HG02610 (cell line): Measurements from ENCODE around the gene GALNT10.
"Not testable (repeated sequence)": the region's sequence is repeated elsewhere in the genome, so short reads cannot be mapped to it uniquely, and the experiment has no call there.

ENCODE experiments used
- ATAC-seq: cut with Tn5 transposase; IDR thresholded peaks from one replicate; pipeline ENCODE4 v1.9.1; 2021; ENCODE audit warnings: mild to moderate bottlenecking, moderate library complexity; ENCODE audit not compliant: unreplicated experiment

The GALNT10 gene

DNA sequence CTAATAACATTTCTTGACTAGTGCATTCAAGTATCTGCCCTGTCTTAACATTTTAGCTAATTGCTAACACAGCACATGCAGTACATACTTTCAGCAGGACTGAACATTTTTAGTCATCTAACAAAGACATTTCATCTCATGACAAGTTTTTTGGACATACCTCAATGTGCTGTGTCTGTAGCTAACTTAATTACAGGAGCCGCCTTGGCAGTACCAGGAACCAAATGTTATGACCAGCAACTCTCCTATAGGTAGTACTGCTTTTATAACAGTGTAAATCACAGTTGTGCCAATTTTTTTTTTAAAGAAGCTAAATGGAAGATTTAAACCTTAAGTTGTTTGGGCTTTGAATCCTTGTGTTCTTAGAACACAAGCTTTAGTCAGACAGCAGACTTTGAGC is 155.9 kb downstream of the GALNT10 start:
- no peak for ATAC-seq

GRCh38 chr5:154349626-154350264 is 159.2 kb downstream of the GALNT10 start:
- no peak for ATAC-seq

- peak; percentile 19 for ATAC-seq
These were observed 160.6 kb downstream of the GALNT10 start for GRCh38 chr5:154351141-154351540.

- peak; percentile 89 for ATAC-seq
These were observed 161.0 kb downstream of the GALNT10 start for GRCh38 chr5:154351566-154351965.

GRCh38 chr5:154352960-154353548 is 162.5 kb downstream of the GALNT10 start:
- ATAC-seq = no peak

GRCh38 chr5:154355129-154355611 is 164.6 kb downstream of the GALNT10 start:
- no peak for ATAC-seq

DNA sequence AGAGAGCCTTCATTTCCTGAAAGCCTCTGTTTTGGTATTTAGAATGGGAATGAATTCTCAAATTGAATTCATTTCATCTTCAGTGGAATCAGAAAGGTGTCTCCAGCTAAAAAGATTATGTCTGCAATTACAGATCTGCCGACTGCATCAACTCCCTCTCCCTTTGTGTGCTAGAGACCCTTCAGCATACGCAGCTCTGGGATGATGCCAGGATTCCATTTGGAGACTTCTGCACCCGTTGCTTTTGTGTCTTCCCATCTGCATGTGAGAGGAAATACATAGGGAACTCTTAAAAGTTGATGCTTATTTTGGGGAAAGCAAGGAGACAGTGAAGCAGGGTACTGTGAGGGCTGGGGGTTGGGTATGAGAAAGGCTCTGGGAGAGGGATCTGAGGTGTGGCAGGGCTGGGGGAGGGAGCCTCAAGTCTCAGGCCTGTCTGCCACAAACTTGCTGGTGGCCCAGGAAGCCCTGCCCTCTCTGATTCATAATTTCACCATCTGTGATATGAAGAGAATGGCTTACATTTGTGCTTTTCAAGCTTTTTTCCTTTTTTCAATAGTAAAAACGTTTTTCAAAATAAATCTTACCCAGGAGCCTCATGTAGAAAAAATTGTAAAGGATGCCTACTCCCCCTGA is 165.6 kb downstream of the GALNT10 start:
- ATAC-seq = no peak

DNA sequence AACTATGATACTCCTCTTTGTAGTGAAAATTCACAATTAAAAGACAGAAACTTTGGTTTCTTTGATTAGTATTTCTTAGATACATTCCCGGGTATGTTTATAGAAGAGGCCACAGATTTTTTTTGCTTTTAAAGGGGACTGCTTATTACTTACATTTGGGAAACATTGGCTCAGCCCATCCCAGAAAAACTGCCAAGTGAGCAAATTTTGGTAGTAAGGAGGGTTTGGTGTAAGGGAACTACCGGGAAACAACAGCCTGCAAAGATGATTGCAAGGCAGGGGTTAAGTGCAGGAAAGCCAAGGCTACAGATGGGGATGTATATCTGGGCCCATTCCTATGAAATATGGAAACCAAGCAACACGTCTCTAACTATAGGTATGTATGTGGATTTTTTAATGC is 166.4 kb downstream of the GALNT10 start:
- ATAC-seq = no peak

DNA sequence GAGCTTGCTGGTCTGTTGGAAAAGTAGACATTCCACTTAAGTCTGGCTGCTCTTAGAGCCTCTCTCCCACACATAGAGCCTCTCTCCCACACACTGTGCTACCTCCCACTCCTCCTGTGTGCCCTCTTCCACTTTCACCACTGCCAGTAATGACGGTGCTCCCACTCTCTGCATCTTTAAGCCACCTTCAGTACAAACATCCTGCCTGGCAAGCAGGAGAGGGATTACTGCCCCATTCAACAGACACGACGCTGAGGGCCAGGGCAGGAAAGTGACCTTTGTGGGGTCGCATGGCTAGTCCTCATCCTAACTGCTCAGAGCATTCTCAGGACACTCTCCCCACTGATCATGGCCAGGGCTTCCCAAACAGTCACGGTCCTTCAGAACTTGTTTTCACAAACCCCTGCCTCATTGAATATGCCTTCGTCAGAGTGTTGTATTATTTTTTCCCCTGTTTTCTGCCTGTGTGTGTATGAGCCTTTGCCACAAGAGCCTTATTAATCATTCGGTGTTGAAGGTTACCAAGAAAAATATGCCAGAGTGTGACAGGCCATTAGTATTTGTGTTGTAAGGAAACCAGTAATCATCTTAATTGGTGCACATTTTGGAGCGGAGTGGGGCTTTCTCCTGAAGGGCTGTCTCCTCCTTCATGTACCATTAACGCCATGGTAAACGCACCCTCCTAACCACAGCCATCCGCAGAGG is 168.1 kb downstream of the GALNT10 start:
- ATAC-seq = no peak

DNA sequence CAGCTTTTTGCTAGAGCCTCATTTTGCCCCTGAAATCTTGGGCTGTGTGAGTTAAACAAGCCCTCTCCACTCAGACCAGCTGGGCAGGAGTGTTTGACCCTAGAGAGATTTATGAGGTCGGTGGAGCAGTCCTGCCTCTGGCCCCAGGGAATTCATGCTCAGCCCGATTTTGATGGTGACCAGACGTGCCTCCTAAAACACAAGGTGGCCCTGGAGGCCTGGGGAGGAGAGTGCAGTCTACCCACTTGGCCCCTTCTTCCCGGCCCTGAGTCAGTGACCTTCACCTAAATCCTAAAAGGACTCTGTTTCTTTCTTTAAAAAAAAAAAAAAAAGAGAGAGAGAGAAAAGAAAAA is 168.7 kb downstream of the GALNT10 start:
- no peak for ATAC-seq

DNA sequence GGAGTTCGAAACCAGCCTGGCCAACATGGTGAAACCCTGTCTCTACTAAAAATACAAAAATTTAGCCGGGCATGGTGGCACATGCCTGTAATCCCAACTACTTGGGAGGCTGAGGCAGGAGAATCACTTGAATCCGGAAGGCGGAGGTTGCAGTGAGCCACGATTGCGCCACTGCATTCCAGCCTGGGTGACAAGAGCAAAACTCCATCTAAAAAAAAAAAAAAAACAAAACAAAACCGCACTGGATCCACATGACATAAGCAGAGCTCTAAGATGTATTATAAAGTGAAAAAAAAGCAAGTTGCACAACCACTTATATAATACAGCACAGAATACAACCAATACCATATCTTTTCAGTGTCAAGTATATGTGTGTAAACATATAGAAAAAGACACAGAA is 169.7 kb downstream of the GALNT10 start:
- not testable (repeated sequence) for ATAC-seq

DNA sequence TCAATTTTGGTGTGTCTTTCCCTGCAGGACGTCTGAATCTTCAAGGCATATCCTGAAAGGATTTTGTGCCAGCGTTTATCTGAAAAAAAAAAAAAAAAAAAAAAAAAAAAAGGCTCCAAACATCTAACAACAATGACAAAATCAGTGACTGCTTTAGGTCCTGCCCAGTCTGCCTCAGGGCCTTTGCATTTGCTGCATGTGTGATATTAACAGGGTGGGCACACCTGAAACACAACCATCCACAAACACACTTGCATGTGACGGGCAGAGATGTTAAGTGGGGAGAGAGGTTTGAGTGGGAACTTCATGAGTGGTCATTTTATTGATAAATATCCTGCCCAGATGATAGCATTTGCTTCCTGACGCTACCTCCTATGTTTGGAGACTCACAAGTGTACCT is 172.9 kb downstream of the GALNT10 start:
- ATAC-seq = no peak

GRCh38 chr5:154364771-154365170 is 174.2 kb downstream of the GALNT10 start:
- ATAC-seq = no peak

GRCh38 chr5:154365823-154366222 is 175.3 kb downstream of the GALNT10 start:
- ATAC-seq = no peak

- ATAC-seq = no peak
These were observed 175.8 kb downstream of the GALNT10 start for GRCh38 chr5:154366353-154366752.

DNA sequence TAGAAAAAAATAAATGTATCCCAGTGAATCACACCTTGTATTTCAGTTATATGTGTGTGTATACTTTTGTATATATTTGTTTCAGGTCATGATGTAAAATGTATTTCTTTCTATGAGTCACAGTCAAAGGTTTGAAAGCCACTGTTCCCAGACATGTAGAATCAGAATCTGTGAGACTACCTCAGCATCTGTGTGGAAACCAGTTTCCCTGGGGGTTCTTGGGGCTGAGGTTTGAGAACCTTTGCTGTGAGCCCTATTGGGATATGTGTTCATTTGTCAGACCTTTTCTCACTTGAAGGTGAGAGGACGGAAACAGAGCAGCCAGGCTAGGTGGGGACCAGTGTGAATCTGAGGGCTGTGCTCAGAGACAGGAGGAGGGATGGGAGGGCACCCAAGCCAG is 176.6 kb downstream of the GALNT10 start:
- ATAC-seq = peak; percentile 91

DNA sequence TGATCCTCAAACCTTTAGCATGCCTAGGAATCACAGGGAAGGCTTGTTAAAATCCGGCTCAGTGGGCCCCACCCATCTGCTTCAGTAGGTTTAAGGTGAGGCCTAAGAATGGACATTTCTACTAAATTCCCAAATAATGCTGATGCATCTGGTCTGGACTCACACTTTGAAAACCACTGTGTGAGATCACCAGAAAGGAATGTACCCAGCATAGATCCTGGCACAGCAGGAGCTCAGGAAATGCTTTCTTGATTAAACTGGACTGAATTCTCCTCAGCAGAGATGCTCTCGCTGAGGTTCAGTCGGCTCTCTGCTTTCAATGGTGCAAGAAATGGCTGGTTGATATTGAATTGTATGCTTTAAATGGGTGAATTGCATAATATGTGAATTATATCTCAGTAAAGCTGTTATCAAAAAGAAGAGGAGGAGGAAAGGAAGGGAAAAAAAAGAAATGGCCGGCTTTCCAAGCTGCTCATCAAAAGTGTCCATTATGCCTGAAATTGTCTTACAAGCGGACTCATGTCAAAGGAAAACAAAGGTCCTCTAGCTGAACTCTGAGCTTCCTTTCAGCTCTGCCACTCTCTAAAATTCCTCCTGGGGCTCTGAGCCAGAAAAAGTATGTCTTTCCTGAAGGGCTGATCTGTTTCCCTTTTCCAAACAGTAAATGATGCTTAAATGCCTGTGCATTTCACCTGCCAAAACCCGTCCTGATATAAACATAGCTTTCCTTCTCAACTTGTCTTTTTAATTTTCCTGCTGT is 177.7 kb downstream of the GALNT10 start:
- no peak for ATAC-seq

- no peak for ATAC-seq
These were observed 179.1 kb downstream of the GALNT10 start for GRCh38 chr5:154369682-154370081.

GRCh38 chr5:154370119-154370518 is 179.6 kb downstream of the GALNT10 start:
- ATAC-seq = no peak

- no peak for ATAC-seq
These were observed 180.3 kb downstream of the GALNT10 start for GRCh38 chr5:154370813-154371212.

GRCh38 chr5:154371687-154372086 is 181.2 kb downstream of the GALNT10 start:
- ATAC-seq = no peak
